Panc1 (cell line): ENCODE data around the gene CCL28. TPM values are rescaled to one million over a fixed set of nuclear protein-coding genes. Genes with fewer than 3 reads are reported as not detected.

ENCODE experiments used
- ATAC-seq: fragments of 200-7000 bp; cut with Tn5 transposase; 2 replicates; pipeline ENCODE4 v1.9.1; 2020; ENCODE audit warnings: mild to moderate bottlenecking, moderate library complexity
- BruUV-seq: library from RNA; stranded (reverse); fragments of 400-500 nt; replicated peaks from 2 replicates; lab custom pipeline; 2021; lab: Mats Ljungman, UMichigan
- CTCF ChIA-PET: fragments of 300-600 bp; sonication (Branson Sonifier 250); formaldehyde crosslinking; loops from one replicate; lab custom pipeline; 2022; ENCODE audit warnings: antibody characterized with exemption; lab: Charles Lee
- POLR2A ChIA-PET: fragments of 300-600 bp; sonication (Branson Sonifier 250); formaldehyde crosslinking; loops from one replicate; lab custom pipeline; 2022; ENCODE audit warnings: antibody characterized with exemption; lab: Charles Lee
- DNase-seq: peaks from one replicate; pipeline ENCODE4 v3.0.0-alpha.2; 2010; ENCODE audit warnings: low read depth, low spot score
- H3K27ac ChIP-seq: 2 replicates; pipeline ENCODE4 v1.5.1; 2011; ENCODE audit warnings: mild to moderate bottlenecking, low read length, inconsistent platforms
- H3K27me3 ChIP-seq: fragments of 200-500 bp; sonication (Bioruptor generic); 2 replicates; pipeline ENCODE4 v1.6.0; 2014; ENCODE audit warnings: low read length, inconsistent platforms; ENCODE audit not compliant: control insufficient read depth, insufficient read depth
- H3K36me3 ChIP-seq: fragments of 200-500 bp; sonication (Bioruptor generic); 2 replicates; pipeline ENCODE4 v1.5.1; 2014; ENCODE audit warnings: inconsistent platforms, mild to moderate bottlenecking, low read length, moderate library complexity; ENCODE audit not compliant: control insufficient read depth, insufficient read depth
- H3K4me1 ChIP-seq: 2 replicates; pipeline ENCODE4 v1.5.1; 2011; ENCODE audit warnings: inconsistent platforms, mild to moderate bottlenecking, low read length, moderate library complexity; ENCODE audit not compliant: control insufficient read depth, insufficient read depth
- H3K4me3 ChIP-seq, 2 experiments: 2 replicates each; pipeline ENCODE4 v1.5.1; 2011 to 2012; ENCODE audit warnings: low read depth in 2 of 2, low read length in 2 of 2, mild to moderate bottlenecking in 2 of 2, inconsistent platforms in 1 of 2, moderate library complexity in 1 of 2
- H3K9me3 ChIP-seq: fragments of 200-500 bp; sonication (Bioruptor generic); 2 replicates; pipeline ENCODE4 v1.5.1; 2014; ENCODE audit warnings: low read depth, mild to moderate bottlenecking, inconsistent platforms, low read length, moderate library complexity; ENCODE audit not compliant: control insufficient read depth, insufficient read depth
- POLR2AphosphoS5 ChIP-seq: IDR thresholded peaks from 2 replicates; pipeline ENCODE4 v1.6.1; 2012; ENCODE audit warnings: mild to moderate bottlenecking, low read depth, low read length, moderate library complexity
- SIN3A ChIP-seq: IDR thresholded peaks from 2 replicates; pipeline ENCODE4 v1.6.1; 2012; ENCODE audit warnings: low read depth, mild to moderate bottlenecking, low read length, moderate library complexity, borderline replicate concordance; ENCODE audit not compliant: insufficient read depth
- TCF7L2 ChIP-seq: IDR thresholded peaks from 2 replicates; pipeline ENCODE4 v1.6.1; 2011; ENCODE audit warnings: mild to moderate bottlenecking, low read depth, low read length, inconsistent platforms
- in situ Hi-C: cut with HindIII; loops from 2 replicates; pipeline ENCODE4 v1.10.0; 2016; ENCODE audit warnings: low sequenced_read_pairs, low pct_unique_long_range_greater_than_20kb
- intact Hi-C: fragments of 100-400 bp; cut with micrococcal nuclease; formaldehyde crosslinking; loops from one replicate; pipeline ENCODE4 v1.10.0; 2022; ENCODE audit not compliant: unreplicated experiment
- total RNA-seq: library from RNA; stranded (reverse); gene quantifications from one replicate; pipeline ENCODE4 v1.2.1, GENCODE V29; 2021; ENCODE audit not compliant: unreplicated experiment
- TF ChIP-seq, protein P1 (sequence below): fragments of 450-650 bp; IDR thresholded peaks from 2 replicates; pipeline ENCODE4 v1.5.1; 2017; ENCODE audit warnings: mild to moderate bottlenecking
- TF ChIP-seq, protein P2 (sequence below), 2 experiments: IDR thresholded peaks; 2 replicates each; pipeline ENCODE4 v1.6.1; 2011 to 2012; ENCODE audit warnings: low read depth in 2 of 2, control low read depth in 1 of 2, low read length in 1 of 2, mild to moderate bottlenecking in 1 of 2, moderate library complexity in 1 of 2; ENCODE audit not compliant: insufficient read depth in 1 of 2

The CCL28 gene
- total RNA-seq, 1 experiment from 2014 or later, result 5.8 TPM

GRCh38 chr5:43401827-43402226, 10.4 kb downstream of the CCL28 start:
- TF ChIP-seq, protein P1, sequence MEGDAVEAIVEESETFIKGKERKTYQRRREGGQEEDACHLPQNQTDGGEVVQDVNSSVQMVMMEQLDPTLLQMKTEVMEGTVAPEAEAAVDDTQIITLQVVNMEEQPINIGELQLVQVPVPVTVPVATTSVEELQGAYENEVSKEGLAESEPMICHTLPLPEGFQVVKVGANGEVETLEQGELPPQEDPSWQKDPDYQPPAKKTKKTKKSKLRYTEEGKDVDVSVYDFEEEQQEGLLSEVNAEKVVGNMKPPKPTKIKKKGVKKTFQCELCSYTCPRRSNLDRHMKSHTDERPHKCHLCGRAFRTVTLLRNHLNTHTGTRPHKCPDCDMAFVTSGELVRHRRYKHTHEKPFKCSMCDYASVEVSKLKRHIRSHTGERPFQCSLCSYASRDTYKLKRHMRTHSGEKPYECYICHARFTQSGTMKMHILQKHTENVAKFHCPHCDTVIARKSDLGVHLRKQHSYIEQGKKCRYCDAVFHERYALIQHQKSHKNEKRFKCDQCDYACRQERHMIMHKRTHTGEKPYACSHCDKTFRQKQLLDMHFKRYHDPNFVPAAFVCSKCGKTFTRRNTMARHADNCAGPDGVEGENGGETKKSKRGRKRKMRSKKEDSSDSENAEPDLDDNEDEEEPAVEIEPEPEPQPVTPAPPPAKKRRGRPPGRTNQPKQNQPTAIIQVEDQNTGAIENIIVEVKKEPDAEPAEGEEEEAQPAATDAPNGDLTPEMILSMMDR, result peak; percentile 40
- no peak for TF ChIP-seq TCF7L2
- Histone ChIP-seq H3K36me3 (no peaks in the 10 kb centered on the region), H3K9me3 (no peaks in the 10 kb centered on the region), H3K4me3 (no peak overlapping the region), H3K4me1 (no peaks in the 10 kb centered on the region), H3K27ac (no peak overlapping the region), H3K27me3 (no peaks in the 10 kb centered on the region)
- no peak for DNase-seq
- CTCF ChIA-PET, result interaction anchor here (1.0 kb wide), 1 partner anchor 82 kb away, joined by 3 read pairs; the partner anchor contains the start of gene TMEM267
- ATAC-seq, result peak; percentile 67; the same call in 1 of the 2 replicates
- no TSS peak for BruUV-seq
- intact Hi-C loops (loop anchor here (5.0 kb wide), 1 partner anchor 80 kb away; the partner anchor contains the start of gene TMEM267), in situ Hi-C loops (no loop called here)
- POLR2A ChIA-PET, result interaction anchor here (0.6 kb wide), 1 partner anchor 25 kb away, joined by 5 read pairs; no protein-coding TSS in a partner anchor

DNA sequence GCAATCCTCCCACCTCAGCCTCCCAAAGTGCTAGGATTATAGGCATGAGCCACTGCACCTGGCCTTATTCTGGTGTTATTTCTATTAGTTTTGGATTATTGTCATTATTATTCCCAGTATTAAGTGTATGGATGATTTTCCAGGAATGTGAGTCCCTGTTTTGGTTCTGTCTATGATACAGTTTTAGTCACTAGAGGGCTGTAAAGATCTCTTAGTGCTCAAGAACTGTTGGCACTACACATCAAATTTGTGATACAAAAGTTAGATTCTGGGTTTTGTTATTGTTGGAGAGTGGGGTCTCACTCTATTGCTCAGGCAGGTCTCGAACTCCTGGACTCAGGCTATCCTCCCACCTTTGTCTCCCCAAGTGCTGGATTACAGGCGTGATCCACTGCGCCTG, 12.1 kb downstream of the CCL28 start:
- Histone ChIP-seq H3K4me1 (no peaks in the 10 kb centered on the region), H3K36me3 (no peaks in the 10 kb centered on the region), H3K27ac (no peak overlapping the region), H3K4me3 (no peak overlapping the region), H3K27me3 (no peaks in the 10 kb centered on the region), H3K9me3 (no peaks in the 10 kb centered on the region)
- POLR2A ChIA-PET, result no interaction called here
- no TSS peak for BruUV-seq
- CTCF ChIA-PET, result interaction anchor here (1.2 kb wide), 1 partner anchor 84 kb away, joined by 5 read pairs; the partner anchor contains the start of gene TMEM267
- in situ Hi-C loops, result no loop called here
- intact Hi-C loops, result loop anchor here (5.0 kb wide), 1 partner anchor 82 kb away; the partner anchor contains the start of gene TMEM267
- DNase-seq, result no peak
- no peak for TF ChIP-seq POLR2AphosphoS5
- TF ChIP-seq, protein P1, result peak; percentile 61
- no peak for ATAC-seq

GRCh38 chr5:43396762-43397304, 15.4 kb downstream of the CCL28 start:
- ChIA-PET POLR2A (interaction anchor here (0.6 to 1.4 kb wide), 2 partner anchors 87 to 211 kb away, joined by 5 to 15 read pairs; partner anchors contain the start of gene TMEM267), CTCF (interaction anchor here (0.5 kb wide), 2 partner anchors 84 to 88 kb away, joined by 5 to 8 read pairs; no protein-coding TSS in a partner anchor)
- no TSS peak for BruUV-seq
- no peaks in the 10 kb centered on the region for H3K27me3 ChIP-seq
- TF ChIP-seq, protein P2, sequence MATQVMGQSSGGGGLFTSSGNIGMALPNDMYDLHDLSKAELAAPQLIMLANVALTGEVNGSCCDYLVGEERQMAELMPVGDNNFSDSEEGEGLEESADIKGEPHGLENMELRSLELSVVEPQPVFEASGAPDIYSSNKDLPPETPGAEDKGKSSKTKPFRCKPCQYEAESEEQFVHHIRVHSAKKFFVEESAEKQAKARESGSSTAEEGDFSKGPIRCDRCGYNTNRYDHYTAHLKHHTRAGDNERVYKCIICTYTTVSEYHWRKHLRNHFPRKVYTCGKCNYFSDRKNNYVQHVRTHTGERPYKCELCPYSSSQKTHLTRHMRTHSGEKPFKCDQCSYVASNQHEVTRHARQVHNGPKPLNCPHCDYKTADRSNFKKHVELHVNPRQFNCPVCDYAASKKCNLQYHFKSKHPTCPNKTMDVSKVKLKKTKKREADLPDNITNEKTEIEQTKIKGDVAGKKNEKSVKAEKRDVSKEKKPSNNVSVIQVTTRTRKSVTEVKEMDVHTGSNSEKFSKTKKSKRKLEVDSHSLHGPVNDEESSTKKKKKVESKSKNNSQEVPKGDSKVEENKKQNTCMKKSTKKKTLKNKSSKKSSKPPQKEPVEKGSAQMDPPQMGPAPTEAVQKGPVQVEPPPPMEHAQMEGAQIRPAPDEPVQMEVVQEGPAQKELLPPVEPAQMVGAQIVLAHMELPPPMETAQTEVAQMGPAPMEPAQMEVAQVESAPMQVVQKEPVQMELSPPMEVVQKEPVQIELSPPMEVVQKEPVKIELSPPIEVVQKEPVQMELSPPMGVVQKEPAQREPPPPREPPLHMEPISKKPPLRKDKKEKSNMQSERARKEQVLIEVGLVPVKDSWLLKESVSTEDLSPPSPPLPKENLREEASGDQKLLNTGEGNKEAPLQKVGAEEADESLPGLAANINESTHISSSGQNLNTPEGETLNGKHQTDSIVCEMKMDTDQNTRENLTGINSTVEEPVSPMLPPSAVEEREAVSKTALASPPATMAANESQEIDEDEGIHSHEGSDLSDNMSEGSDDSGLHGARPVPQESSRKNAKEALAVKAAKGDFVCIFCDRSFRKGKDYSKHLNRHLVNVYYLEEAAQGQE (IDR thresholded peaks at IDR 0.05; ENCODE audit: insufficient read depth in 1 of 2, low read depth in 2 of 2, low read length in 1 of 2), result no peak
- TF ChIP-seq, protein P1, result no peak
- no peak for TF ChIP-seq SIN3A
- no peak for TF ChIP-seq POLR2AphosphoS5
- TF ChIP-seq TCF7L2, result no peak
- peak overlapping the region; percentile 58 for H3K27ac ChIP-seq
- H3K36me3 ChIP-seq, result no peaks in the 10 kb centered on the region
- no peaks in the 10 kb centered on the region for H3K9me3 ChIP-seq
- H3K4me3 ChIP-seq, result peak overlapping the region; percentile 47 to 48
- no peaks in the 10 kb centered on the region for H3K4me1 ChIP-seq
- in situ Hi-C loops, result no loop called here
- intact Hi-C loops, result no loop called here
- DNase-seq, result no peak
- ATAC-seq, result peak; percentile 93
